RWPE1 (cell line): ENCODE results near the gene CPT1C.

Source experiments
- CTCF ChIA-PET: fragments of 350-600 bp; sonication (Branson Sonifier 250); formaldehyde crosslinking; extraction: SDS; loops from one replicate; lab custom pipeline; 2021; lab: Yijun Ruan, JAX
- POLR2A ChIA-PET: fragments of 400-600 bp; formaldehyde crosslinking; extraction: SDS; loops from one replicate; lab custom pipeline; 2020; ENCODE audit warnings: antibody characterized with exemption; ENCODE audit not compliant: low non-redundant PET; lab: Yijun Ruan, JAX
- DNase-seq: peaks from one replicate; pipeline ENCODE4 v3.0.0; 2012; ENCODE audit warnings: low spot score
- H3K27ac ChIP-seq: fragments of 450-650 bp; 2 replicates; pipeline ENCODE4 v1.5.1; 2017
- CTCF ChIP-seq: fragments of 450-650 bp; conservative IDR thresholded peaks from 2 replicates; pipeline ENCODE4 v1.5.1; 2017; ENCODE audit warnings: low read depth, mild to moderate bottlenecking

CPT1C gene

GRCh38 chr19:49681830-49682229 lies 9.1 kb upstream of the CPT1C start:
- CTCF ChIA-PET = interaction anchor here (0.6 to 1.1 kb wide), 3 partner anchors 46 to 179 kb away, joined by 3 to 5 read pairs (median 5); no protein-coding TSS in a partner anchor
- POLR2A ChIA-PET = no interaction called here
- no peak for TF ChIP-seq CTCF
- DNase-seq = no peak
- H3K27ac ChIP-seq = peak overlapping the region; percentile 88; the same call in 1 of the 2 replicates

- peak overlapping the region; percentile 88; the same call in 1 of the 2 replicates for H3K27ac ChIP-seq
- ChIA-PET CTCF (interaction anchor here (0.6 to 0.7 kb wide), 3 partner anchors 47 to 208 kb away, joined by 3 to 5 read pairs (median 4); no protein-coding TSS in a partner anchor), POLR2A (no interaction called here)
- DNase-seq = no peak
- no peak for TF ChIP-seq CTCF
Measured at GRCh38 chr19:49682274-49682673, 8.6 kb upstream of the CPT1C start.

- CTCF ChIA-PET = interaction anchor here (0.6 to 1.0 kb wide), 4 partner anchors 15 to 624 kb away, joined by 3 to 4 read pairs (median 4); no protein-coding TSS in a partner anchor
- no peak for DNase-seq
- H3K27ac ChIP-seq = peak overlapping the region; percentile 27; the same call in 1 of the 2 replicates
- TF ChIP-seq CTCF = no peak
- POLR2A ChIA-PET = no interaction called here
Measured at GRCh38 chr19:49683814-49684250, 7.1 kb upstream of the CPT1C start.

- POLR2A ChIA-PET = no interaction called here
- TF ChIP-seq CTCF = peak; percentile 69
- no peak for DNase-seq
- CTCF ChIA-PET = interaction anchor here (0.5 to 1.0 kb wide), 4 partner anchors 14 to 131 kb away, joined by 3 to 4 read pairs (median 4); no protein-coding TSS in a partner anchor
- peak overlapping the region; percentile 27 for H3K27ac ChIP-seq
Measured at GRCh38 chr19:49684251-49684982, 6.5 kb upstream of the CPT1C start.

GRCh38 chr19:49684983-49685553 lies 5.8 kb upstream of the CPT1C start:
- ChIA-PET POLR2A (interaction anchor here (0.6 kb wide), 1 partner anchor 37 kb away, joined by 3 read pairs; no protein-coding TSS in a partner anchor), CTCF (interaction anchor here (0.5 to 1.0 kb wide), 3 partner anchors 40 to 131 kb away, joined by 3 to 4 read pairs (median 4); no protein-coding TSS in a partner anchor)
- no peak for TF ChIP-seq CTCF
- peak overlapping the region; percentile 27 for H3K27ac ChIP-seq
- no peak for DNase-seq

- ChIA-PET POLR2A (no interaction called here), CTCF (no interaction called here)
- peak overlapping the region; percentile 27 for H3K27ac ChIP-seq
- DNase-seq = no peak
- no peak for TF ChIP-seq CTCF
Measured at GRCh38 chr19:49685845-49686332, 5.0 kb upstream of the CPT1C start.
